C4-2B (cell line): ENCODE measurements around the gene DST.

ENCODE experiments used
- CTCF ChIP-seq: fragments of 450-650 bp; conservative IDR thresholded peaks from 2 replicates; pipeline ENCODE4 v1.5.1; 2017; ENCODE audit warnings: mild to moderate bottlenecking
- ZFX ChIP-seq: fragments of 450-650 bp; IDR thresholded peaks from 2 replicates; pipeline ENCODE4 v1.6.1; 2017

DNA sequence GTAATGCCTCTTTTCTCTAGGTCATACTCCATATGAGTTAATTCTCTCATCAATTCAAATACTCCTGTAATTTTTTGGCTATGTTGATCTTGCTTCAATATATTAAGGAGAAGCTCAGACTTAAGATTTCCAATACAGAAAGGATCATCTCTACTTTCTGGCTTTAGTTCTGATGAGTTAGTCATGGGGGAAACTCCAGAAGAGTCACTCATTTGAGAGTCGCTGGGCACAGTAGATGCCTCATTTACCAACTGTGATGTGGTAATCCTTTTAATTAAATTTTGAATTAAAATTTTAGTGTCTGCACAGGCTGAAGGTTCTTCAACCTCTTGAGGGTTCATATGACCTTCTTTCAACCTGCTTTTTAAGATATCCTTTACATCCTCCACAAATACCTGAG, 38.5 kb downstream of the DST start:
- no peak for TF ChIP-seq CTCF
- TF ChIP-seq ZFX, result no peak
